Keratinocyte (primary cell): Measurements from ENCODE around the gene STK32C.

Source experiments
- EZH2 ChIP-seq: IDR thresholded peaks from one replicate; pipeline ENCODE4 v1.6.1; 2012; ENCODE audit warnings: inconsistent platforms, mild to moderate bottlenecking, low read length, moderate library complexity
- TF ChIP-seq, protein P1 (sequence below), 3 experiments: IDR thresholded peaks in 1 of 3; conservative IDR thresholded peaks in 1 of 3; optimal IDR thresholded peaks in 1 of 3; 2 replicates in 2 of 3; 3 replicates in 1 of 3; pipeline versions ENCODE3 to v1.5.1; 2011; ENCODE audit warnings: low read length in 3 of 3, mild to moderate bottlenecking in 3 of 3, moderate library complexity in 2 of 3, control low read depth in 1 of 3, inconsistent platforms in 1 of 3; ENCODE audit not compliant: insufficient read depth in 2 of 3; ENCODE audit errors: extremely low read depth in 1 of 3

DNA sequence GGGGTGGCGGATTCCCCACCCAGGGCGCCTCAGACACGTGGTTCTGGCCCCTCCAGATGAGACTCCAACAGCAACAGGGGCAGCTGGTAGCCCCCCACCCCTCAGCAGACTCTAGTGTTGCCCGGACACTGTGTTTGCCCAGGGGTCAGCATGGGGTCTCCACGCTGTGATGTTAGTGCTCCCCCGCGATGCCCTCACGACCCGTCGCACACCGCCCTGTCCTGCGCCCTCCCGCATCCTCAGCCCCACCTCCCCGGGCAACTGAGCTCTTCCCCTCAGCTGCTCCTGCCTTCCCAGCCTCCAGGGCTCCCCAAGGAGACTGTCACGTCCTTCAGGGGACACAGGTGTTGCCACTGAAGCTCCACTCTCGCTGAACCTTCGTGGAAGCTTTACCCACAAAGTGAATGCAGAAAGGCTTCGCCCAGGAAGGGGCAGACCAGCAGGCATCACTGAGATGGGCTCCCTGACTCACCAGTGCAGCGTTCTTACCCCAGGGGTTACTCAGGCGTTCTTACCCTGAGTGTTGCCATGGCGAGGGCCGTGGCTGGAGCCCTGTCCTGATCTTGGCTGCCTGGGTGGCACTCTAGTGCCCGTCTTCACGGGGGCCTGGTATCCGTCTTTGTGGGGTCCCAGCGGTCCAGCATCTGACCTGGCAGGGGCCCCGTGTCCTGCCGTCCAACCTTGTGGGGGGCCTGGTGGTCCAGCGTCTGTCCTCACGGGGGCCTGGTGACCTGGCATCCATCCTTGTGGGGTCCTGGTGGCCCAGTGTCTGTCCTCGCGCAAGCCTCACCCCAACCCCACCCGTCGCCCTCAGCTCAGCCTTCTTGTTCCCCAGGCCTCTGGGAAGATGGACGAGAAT lies 106.4 kb downstream of the STK32C start:
- TF ChIP-seq, protein P1, sequence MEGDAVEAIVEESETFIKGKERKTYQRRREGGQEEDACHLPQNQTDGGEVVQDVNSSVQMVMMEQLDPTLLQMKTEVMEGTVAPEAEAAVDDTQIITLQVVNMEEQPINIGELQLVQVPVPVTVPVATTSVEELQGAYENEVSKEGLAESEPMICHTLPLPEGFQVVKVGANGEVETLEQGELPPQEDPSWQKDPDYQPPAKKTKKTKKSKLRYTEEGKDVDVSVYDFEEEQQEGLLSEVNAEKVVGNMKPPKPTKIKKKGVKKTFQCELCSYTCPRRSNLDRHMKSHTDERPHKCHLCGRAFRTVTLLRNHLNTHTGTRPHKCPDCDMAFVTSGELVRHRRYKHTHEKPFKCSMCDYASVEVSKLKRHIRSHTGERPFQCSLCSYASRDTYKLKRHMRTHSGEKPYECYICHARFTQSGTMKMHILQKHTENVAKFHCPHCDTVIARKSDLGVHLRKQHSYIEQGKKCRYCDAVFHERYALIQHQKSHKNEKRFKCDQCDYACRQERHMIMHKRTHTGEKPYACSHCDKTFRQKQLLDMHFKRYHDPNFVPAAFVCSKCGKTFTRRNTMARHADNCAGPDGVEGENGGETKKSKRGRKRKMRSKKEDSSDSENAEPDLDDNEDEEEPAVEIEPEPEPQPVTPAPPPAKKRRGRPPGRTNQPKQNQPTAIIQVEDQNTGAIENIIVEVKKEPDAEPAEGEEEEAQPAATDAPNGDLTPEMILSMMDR (optimal IDR thresholded peaks at IDR 0.05 in 1 of 3, IDR thresholded peaks at IDR 0.05 in 1 of 3, conservative IDR thresholded peaks at IDR 0.05 in 1 of 3; ENCODE audit: extremely low read depth in 1 of 3, insufficient read depth in 2 of 3, low read length in 3 of 3) = no peak
- TF ChIP-seq EZH2 = no peak
